Measurements from ENCODE around the gene BHLHA9. TPM values are rescaled to one million over a fixed set of nuclear protein-coding genes. Genes with fewer than 3 reads are reported as not detected.
"Not testable (repeated sequence)": the region's sequence is repeated elsewhere in the genome, so short reads cannot be mapped to it uniquely, and the experiment has no call there.

BHLHA9 gene
- total RNA-seq, 2 donors from 2014 or later: not detected

DNA sequence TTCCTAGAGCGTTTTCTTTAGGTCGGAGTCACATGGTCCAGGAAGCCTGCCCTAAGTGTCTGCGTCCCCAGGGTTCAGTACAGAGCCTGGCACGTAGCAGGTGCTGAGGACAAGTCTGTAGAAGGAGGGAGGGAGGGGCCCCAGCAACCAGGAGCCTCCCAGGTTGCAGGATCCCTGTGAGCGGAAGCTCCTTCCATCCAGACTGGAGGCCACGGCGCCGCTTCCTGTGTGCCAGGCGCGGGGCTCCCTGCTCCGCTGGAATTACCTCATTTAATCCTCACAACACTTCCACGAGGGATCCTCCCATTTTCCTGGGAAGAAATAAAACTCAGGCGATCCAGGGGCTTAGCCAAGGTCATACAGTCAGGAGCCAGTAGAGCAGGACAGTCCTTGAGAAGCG is 31.3 kb downstream of the BHLHA9 start:
- Mint-ChIP-seq H3K27me3 (no peaks in the 10 kb centered on the region), H3K27ac (no peak overlapping the region), H3K9me3 (no peaks in the 10 kb centered on the region), H3K4me3 (no peak overlapping the region), H3K4me1 (no peaks in the 10 kb centered on the region), H3K36me3 (ENCODE audit: low read depth) (no peaks in the 10 kb centered on the region)
- no peak for ATAC-seq (replicated peaks)

DNA sequence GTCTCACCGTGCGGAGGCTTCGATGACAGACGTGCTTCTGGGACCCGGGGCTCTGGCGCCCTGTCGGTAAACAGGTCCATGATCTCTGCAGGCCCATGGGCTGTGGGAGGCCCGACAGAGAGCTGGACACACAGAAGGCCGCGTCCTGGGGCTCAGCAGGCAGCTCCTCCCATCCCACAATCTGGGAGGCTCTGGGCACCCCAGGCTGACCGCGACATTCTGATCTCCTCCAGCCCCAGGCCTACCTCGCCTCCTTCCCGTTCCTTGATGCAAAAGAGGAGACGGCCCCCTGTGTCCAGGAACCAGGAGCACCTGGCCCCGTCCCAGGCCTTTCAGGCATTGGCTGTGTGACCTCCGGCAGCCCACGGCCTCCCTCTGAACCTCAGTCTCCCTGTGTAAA is 32.5 kb downstream of the BHLHA9 start:
- Mint-ChIP-seq H3K27me3 (no peaks in the 10 kb centered on the region), H3K36me3 (ENCODE audit: low read depth) (no peaks in the 10 kb centered on the region), H3K4me1 (no peaks in the 10 kb centered on the region), H3K27ac (no peak overlapping the region), H3K9me3 (no peaks in the 10 kb centered on the region), H3K4me3 (no peak overlapping the region)
- no peak for ATAC-seq (replicated peaks)

DNA sequence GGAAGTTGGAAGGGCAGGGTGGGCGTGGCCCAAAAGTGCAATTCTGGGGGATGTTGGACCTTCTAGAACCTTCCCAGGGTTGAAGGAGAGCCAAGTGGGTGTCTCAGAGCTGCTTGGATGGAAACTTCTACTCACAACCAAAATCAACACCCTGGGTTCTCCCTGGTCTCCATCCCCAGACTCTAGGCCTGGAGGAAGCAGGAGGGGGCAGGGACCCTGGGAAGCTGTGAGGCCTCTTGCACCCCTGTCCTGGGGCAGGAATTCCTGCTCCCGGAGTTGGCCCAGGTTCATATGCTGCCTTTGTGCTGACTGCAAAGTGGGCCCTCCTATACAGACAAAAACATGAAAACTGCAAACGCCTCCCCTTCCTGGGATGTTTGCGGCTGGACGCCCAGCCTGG is 34.3 kb downstream of the BHLHA9 start:
- Mint-ChIP-seq H3K27me3 (no peaks in the 10 kb centered on the region), H3K4me3 (no peak overlapping the region), H3K36me3 (ENCODE audit: low read depth) (no peaks in the 10 kb centered on the region), H3K4me1 (no peaks in the 10 kb centered on the region), H3K27ac (no peak overlapping the region), H3K9me3 (no peaks in the 10 kb centered on the region)
- no peak for ATAC-seq (replicated peaks)

DNA sequence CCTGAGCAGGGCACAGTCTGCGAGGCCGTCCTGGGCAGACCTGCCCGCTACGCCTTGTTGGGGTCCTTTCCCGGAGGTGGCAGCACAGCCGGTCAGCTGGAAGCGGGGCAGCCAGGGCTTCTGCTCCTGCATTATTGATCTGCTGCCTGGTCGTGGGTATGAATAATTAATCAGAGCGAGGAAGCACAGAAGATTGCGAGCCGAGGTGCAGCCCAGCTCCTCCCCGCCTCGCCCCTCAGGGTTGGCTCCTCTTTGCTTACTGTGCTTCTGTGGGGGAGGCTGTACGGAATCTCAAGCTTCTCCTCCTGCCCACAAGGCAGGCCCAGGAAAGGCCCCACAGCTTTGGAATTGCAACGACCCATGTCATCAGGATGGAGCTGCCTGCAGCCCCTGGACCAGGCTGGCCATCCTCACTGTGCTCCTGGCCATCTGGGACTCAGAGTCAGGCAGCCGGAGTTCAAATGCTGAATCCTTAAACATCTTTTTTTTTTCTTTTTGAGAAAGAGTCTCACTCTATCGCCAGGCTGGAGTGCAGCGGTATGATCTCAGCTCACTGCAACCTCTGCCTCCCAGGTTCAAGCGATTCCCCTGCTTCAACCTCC is 34.8 kb downstream of the BHLHA9 start:
- no peak for ATAC-seq (replicated peaks)
- Mint-ChIP-seq H3K4me1 (no peaks in the 10 kb centered on the region), H3K9me3 (no peaks in the 10 kb centered on the region), H3K4me3 (no peak overlapping the region), H3K27me3 (no peaks in the 10 kb centered on the region), H3K27ac (no peak overlapping the region), H3K36me3 (ENCODE audit: low read depth) (no peaks in the 10 kb centered on the region)

DNA sequence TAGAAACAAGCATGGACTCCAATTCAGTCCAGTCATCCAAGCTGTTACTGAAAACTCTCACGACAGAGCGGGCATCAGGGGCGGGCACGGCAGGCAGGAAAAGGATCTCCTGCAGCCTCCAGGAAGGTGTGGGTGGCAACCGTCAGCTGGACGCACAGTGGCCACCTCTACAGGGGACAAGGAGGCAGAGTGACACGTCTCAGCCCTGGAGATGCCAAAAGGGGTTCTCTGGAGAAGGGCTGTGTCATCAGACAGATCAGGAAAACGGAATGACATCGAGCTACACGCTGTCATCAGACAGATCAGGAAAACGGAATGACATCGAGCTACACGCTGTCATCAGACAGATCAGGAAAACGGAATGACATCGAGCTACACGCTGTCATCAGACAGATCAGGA is 37.6 kb downstream of the BHLHA9 start:
- not testable (repeated sequence) for H3K27ac Mint-ChIP-seq; H3K4me1 Mint-ChIP-seq; H3K4me3 Mint-ChIP-seq; ATAC-seq (replicated peaks); H3K27me3 Mint-ChIP-seq; H3K9me3 Mint-ChIP-seq; H3K36me3 Mint-ChIP-seq (ENCODE audit: low read depth)

DNA sequence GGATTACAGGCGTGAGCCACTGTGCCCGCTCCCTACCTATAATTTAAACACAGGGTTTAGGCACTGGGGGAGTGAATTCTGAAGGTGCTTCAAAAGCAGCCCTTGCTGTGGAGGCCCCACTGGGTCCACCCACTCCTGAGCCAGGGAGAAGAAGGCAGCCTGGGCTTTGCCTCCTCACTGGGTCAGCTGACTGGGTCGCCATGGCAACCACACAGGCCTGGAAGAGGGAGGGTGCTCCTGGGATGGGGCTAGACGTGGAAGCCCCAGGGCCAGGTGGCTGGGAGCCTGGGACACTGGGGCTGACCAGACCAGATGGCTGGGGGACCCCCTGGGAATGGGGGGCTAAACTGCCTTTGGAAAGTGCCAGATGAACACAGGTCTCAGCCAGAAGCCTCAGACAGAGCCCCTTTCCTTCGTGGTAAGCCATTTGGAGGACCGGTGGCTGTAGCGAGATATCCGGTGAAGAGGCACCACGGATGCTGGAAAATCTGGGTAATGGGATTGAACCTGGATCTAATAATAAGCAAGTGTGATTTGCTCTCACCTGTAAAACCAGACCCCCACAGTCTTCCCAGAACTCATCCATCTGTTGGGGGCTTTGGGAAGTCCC is 42.1 kb downstream of the BHLHA9 start:
- H3K4me3 Mint-ChIP-seq: no peak overlapping the region
- H3K9me3 Mint-ChIP-seq: no peaks in the 10 kb centered on the region
- peaks cover 6% of the 10 kb centered on the region for H3K27me3 Mint-ChIP-seq
- H3K36me3 Mint-ChIP-seq (ENCODE audit: low read depth): no peaks in the 10 kb centered on the region
- H3K27ac Mint-ChIP-seq: no peak overlapping the region
- no peaks in the 10 kb centered on the region for H3K4me1 Mint-ChIP-seq
- peak; percentile 29 for ATAC-seq (replicated peaks)

DNA sequence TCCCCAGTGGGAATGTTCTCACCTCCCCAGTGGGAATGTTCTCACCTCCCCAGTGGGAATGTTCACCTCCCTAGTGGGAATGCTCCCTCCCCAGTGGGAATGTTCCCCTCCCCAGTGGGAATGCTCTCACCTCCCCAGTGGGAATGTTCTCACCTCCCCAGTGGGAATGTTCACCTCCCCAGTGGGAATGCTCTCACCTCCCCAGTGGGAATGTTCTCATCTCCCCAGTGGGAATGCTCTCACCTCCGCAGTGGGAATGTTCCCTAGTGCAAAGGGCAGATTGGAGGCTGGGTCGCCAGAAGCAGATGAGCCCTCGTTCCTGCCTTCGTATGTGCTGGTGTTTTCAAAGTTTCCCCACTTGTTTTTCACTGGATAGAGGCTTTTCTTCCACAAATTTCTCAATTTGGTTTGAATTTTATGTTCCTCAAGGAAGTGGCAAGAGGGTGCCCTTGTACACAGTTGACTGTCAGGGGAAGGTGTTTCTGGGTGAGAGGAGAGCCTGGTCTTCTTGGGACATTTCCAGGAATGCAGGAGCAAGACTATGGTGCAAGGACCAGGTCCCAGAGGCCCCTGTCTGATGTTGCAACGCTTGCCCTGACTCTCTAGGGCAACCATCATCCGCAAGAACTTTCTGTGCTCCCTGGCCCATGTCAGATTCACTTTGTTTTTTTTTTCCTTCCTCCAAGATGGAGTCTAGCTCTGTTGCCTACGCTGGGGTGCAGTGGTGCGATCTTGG is 43.2 kb downstream of the BHLHA9 start:
- H3K4me1 Mint-ChIP-seq: no peaks in the 10 kb centered on the region
- no peaks in the 10 kb centered on the region for H3K9me3 Mint-ChIP-seq
- H3K27ac Mint-ChIP-seq: no peak overlapping the region
- no peak overlapping the region for H3K4me3 Mint-ChIP-seq
- ATAC-seq (replicated peaks): no peak
- H3K36me3 Mint-ChIP-seq (ENCODE audit: low read depth): no peaks in the 10 kb centered on the region
- peaks cover 6% of the 10 kb centered on the region for H3K27me3 Mint-ChIP-seq

DNA sequence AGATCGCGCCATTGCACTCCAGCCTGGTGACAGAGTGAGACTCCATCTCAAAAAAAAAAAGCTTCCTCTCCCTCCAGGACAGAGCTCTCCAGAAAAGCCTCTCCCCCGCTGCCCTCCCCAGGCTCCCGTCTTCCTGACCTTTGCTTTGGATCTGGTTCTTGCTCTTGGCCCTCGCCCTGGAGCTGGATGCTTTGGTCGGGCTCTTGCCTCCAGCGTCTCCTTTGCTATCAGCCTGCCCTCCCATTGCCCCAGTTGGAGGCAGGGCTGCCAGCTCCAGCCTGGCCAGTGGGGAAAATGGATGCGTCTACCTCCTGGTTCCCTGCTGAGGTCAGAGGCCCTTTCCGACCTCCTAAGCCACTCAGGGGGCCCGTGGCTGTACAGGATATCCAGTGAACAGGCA is 45.2 kb downstream of the BHLHA9 start:
- ATAC-seq (replicated peaks): no peak
- Mint-ChIP-seq H3K4me1 (no peaks in the 10 kb centered on the region), H3K9me3 (no peaks in the 10 kb centered on the region), H3K4me3 (no peak overlapping the region), H3K27ac (no peak overlapping the region), H3K27me3 (peaks cover 6% of the 10 kb centered on the region), H3K36me3 (ENCODE audit: low read depth) (no peaks in the 10 kb centered on the region)

DNA sequence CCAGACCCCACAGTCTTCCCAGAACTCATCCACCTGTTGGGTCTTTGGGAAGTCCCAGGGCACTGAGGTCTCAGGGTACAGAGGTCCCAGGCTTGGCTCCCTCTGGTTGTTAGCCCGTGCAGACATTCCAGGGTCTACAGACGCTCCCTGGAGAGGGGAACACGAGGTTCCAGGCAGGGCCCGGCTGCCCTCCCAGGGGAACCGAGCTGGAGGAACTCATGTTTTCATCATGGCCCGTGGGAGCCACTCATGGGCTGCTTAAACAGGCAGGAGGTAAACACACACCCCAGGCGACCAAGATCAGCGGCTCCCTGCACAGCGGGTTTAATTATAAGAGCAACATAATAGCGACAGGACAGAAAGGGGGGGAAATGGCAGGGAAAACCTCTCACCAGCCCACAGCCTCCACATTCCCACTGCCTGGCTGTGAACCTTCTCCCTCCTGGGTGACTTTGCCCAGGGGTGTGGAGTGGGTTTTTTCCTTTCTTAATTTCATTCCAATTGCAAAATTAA is 45.7 kb downstream of the BHLHA9 start:
- no peak overlapping the region for H3K27ac Mint-ChIP-seq
- no peaks in the 10 kb centered on the region for H3K4me1 Mint-ChIP-seq
- H3K36me3 Mint-ChIP-seq (ENCODE audit: low read depth): no peaks in the 10 kb centered on the region
- H3K9me3 Mint-ChIP-seq: no peaks in the 10 kb centered on the region
- no peak for ATAC-seq (replicated peaks)
- peaks cover 6% of the 10 kb centered on the region for H3K27me3 Mint-ChIP-seq
- H3K4me3 Mint-ChIP-seq: no peak overlapping the region

Other genes with a start within 250 kb of the BHLHA9 start
- gene ABR, start 90.5 kb upstream of the BHLHA9 start, total RNA-seq: 10 to 100 TPM; 71.4 to 87.2 TPM
- gene TRARG1, start 9.2 kb downstream of the BHLHA9 start, total RNA-seq: under 1 TPM; 0.06 to 0.08 TPM
- 100 to 1,000 TPM; 247 to 515 TPM for gene YWHAE, start 129.8 kb downstream of the BHLHA9 start, total RNA-seq
- 10 to 100 TPM; 15.5 to 21.6 TPM for gene CRK, start 185.8 kb downstream of the BHLHA9 start, total RNA-seq
- gene MYO1C, start 222.2 kb downstream of the BHLHA9 start, total RNA-seq: 10 to 100 TPM; 46.6 to 51.0 TPM
- 10 to 100 TPM; 29.9 to 30.4 TPM for gene INPP5K, start 246.2 kb downstream of the BHLHA9 start, total RNA-seq